ENCODE measurements around the gene SLC6A4.
"Not testable (repeated sequence)": the region's sequence is repeated elsewhere in the genome, so short reads cannot be mapped to it uniquely, and the experiment has no call there.

SLC6A4 gene

GRCh38 chr17:30220414-30220813 is 15.1 kb downstream of the SLC6A4 start:
- in situ Hi-C loops (cut with MboI; ENCODE audit: low sequenced_read_pairs): no loop called here

GRCh38 chr17:30219833-30220232 is 15.7 kb downstream of the SLC6A4 start:
- in situ Hi-C loops (cut with MboI; ENCODE audit: low sequenced_read_pairs): no loop called here

- in situ Hi-C loops (cut with MboI; ENCODE audit: low sequenced_read_pairs): no loop called here
These were observed 16.2 kb downstream of the SLC6A4 start for GRCh38 chr17:30219315-30219714.

GRCh38 chr17:30218799-30219198 is 16.7 kb downstream of the SLC6A4 start:
- in situ Hi-C loops (cut with MboI; ENCODE audit: low sequenced_read_pairs): no loop called here

- in situ Hi-C loops (cut with MboI; ENCODE audit: low sequenced_read_pairs): no loop called here
These were observed 17.7 kb downstream of the SLC6A4 start for GRCh38 chr17:30217746-30218245.

- in situ Hi-C loops (cut with MboI; ENCODE audit: low sequenced_read_pairs): no loop called here
These were observed 18.4 kb downstream of the SLC6A4 start for GRCh38 chr17:30217054-30217453.

DNA sequence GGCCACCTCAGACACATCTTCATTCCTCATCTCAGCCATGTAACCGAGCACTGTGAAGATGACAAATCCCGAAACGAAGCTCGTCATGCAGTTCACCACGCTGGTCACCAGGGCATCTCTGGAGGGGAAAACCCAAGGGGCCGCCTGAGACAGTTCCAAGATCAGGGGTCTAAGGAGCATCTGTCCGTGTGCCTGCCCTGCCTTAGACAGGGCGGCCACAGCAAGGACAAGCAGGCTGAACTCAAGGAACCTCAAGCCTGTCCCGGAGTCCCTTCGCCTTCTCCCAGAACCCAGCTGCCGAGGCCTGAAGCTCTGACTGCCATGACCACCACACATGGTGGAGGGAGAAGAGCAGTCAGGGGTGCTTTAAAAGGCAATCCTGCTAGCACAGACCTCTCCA is 22.7 kb downstream of the SLC6A4 start:
- in situ Hi-C loops (cut with MboI; ENCODE audit: low sequenced_read_pairs): no loop called here

- in situ Hi-C loops (cut with MboI; ENCODE audit: low sequenced_read_pairs): no loop called here
These were observed 24.1 kb downstream of the SLC6A4 start for GRCh38 chr17:30211371-30211770.

GRCh38 chr17:30210901-30211300 is 24.6 kb downstream of the SLC6A4 start:
- in situ Hi-C loops (cut with MboI; ENCODE audit: low sequenced_read_pairs): no loop called here

DNA sequence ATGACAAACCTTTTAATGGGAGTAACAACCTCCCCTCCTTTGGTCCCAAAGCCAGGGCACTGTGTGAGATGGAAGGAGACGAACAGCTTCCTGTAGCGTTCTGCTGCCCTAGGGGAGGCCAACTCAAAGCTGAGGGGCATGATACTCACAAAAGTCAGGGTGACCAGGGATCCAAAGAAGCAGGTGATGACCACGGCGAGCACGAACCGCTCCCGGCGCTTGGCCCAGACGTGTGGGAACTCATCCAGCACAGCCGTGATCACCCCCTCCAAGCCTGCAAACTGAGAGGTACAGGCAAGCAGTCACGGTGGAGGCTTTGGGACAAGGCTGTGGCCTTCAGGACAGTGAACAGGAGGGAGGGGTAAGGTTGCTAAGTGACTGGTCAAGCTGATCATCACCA is 25.1 kb downstream of the SLC6A4 start:
- in situ Hi-C loops (cut with MboI; ENCODE audit: low sequenced_read_pairs): no loop called here

DNA sequence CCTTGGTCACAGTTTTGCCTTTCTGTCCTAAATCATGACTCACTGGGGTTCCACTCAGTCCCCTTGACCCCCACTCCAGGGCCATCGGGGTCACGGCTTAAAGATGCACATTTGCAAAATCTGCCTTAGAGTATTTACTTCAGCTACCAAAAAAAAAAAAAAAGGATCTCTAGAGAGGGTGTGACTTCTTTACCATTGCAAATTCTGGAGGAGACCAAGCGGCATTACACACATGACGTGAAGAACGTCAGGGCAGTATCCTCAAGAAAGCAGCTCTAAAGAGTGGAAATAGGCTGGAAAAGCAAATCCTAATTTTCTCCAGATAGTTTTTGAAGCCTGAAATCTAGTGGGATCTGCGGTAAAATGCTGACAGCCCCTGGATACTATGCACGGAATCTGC is 25.6 kb downstream of the SLC6A4 start:
- in situ Hi-C loops (cut with MboI; ENCODE audit: low sequenced_read_pairs): no loop called here

DNA sequence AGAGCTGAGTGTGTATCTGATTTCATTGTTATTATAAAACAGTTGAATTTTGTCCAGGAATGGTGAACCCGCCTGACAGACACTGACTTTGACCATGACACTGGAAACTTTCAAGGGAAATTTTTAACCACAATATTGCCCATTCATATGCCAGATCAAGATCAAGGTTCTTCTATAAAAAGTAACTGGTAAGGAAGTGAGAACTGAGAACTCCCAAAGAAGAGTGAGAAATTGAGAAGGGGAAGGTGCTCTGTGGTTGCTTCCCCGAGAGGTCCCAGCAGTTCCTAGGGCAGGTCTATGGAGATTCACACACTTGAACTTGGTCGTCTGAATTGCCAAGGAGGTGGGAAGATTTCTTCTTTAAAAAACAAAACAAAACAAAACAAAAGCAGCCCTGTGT is 27.3 kb downstream of the SLC6A4 start:
- in situ Hi-C loops (cut with MboI; ENCODE audit: low sequenced_read_pairs): no loop called here

GRCh38 chr17:30207655-30208054 is 27.8 kb downstream of the SLC6A4 start:
- in situ Hi-C loops (cut with MboI; ENCODE audit: low sequenced_read_pairs): no loop called here

DNA sequence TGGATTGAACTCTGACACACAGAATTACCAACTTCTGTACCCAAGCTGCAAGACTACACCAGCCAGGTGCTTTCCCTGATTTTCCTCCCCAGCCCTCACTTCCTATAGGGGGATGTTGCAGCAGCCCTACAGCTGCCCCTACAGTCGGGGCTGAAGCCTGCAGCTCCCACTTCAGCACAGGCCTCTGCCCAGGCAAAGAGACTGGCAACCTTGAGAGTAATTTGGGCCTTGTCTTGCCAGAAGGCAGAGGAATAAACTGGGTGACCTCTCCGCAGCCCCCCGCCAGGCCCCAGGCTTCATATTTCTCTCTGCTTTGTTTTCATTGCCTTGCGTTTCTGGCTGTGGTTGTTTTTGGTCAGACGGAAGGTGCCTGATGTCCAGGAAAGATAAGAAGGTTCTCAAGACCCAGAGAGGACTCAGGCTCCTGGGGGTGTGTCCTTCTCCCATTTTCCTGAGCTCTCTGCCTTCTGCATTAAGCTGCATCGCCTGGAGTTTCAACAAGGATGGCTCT is 32.0 kb downstream of the SLC6A4 start:
- in situ Hi-C loops (cut with MboI; ENCODE audit: low sequenced_read_pairs): no loop called here

DNA sequence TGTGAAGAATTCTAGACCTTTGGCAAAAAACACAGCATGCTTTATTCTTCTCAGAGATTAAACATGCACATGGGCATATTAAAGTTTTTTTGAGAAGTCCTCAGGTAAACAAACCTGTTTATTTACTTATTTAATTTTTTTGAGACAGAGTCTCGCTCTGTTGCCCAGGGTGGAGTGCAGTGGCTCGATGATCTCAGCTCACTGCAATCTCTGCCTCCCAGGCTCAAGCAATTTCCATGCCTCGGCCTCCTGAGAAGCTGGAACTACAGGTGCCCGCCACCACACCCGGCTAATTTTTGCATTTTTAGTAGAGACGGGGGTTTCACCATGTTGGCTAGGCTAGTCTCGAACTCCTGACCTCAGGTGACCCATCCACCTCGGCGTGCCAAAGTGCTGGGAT is 34.8 kb downstream of the SLC6A4 start:
- in situ Hi-C loops (cut with MboI; ENCODE audit: low sequenced_read_pairs): not testable (repeated sequence)

GRCh38 chr17:30200106-30200505 is 35.4 kb downstream of the SLC6A4 start:
- in situ Hi-C loops (cut with MboI; ENCODE audit: low sequenced_read_pairs): no loop called here

DNA sequence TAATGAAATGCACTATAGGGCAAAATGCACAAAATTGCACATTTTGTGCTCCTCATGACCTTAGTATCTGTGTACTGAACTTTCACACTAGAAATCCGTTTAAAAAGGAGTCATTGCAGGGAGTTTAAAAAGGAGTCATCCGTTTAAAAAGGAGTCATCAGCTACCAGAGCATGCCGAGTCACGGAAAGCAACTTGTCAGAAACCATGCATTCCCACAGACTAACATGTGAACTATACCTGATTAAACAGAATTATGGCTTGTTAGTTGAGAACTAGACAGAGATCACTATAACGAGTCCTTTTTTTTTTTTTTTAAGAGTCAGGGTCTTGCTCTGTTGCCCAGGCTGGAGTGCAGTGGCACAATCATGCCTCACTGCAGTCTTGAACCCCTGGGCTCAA is 35.9 kb downstream of the SLC6A4 start:
- in situ Hi-C loops (cut with MboI; ENCODE audit: low sequenced_read_pairs): no loop called here

DNA sequence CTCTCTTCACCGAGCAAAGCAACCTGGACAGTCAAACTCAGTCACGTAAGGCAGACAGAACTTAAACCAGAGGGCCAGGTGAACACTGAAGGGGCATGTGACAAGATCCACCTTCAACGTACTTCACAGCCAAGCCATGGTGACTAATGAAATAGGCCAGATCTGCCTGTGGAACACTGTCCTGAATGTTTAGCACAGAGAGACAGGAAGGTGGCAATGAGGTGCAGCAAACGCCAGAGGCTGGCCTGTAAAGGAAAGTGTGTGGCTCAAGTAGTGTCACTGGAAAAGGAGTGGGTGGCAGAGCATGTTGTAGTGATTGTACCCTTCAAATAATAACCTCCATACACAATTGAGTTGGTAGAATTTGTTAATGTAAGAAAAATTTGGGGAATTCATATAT is 38.1 kb downstream of the SLC6A4 start:
- in situ Hi-C loops (cut with MboI; ENCODE audit: low sequenced_read_pairs): no loop called here

- in situ Hi-C loops (cut with MboI; ENCODE audit: low sequenced_read_pairs): no loop called here
These were observed 39.0 kb downstream of the SLC6A4 start for GRCh38 chr17:30196504-30196903.

- in situ Hi-C loops (cut with MboI; ENCODE audit: low sequenced_read_pairs): no loop called here
These were observed 44.4 kb downstream of the SLC6A4 start for GRCh38 chr17:30191072-30191471.

DNA sequence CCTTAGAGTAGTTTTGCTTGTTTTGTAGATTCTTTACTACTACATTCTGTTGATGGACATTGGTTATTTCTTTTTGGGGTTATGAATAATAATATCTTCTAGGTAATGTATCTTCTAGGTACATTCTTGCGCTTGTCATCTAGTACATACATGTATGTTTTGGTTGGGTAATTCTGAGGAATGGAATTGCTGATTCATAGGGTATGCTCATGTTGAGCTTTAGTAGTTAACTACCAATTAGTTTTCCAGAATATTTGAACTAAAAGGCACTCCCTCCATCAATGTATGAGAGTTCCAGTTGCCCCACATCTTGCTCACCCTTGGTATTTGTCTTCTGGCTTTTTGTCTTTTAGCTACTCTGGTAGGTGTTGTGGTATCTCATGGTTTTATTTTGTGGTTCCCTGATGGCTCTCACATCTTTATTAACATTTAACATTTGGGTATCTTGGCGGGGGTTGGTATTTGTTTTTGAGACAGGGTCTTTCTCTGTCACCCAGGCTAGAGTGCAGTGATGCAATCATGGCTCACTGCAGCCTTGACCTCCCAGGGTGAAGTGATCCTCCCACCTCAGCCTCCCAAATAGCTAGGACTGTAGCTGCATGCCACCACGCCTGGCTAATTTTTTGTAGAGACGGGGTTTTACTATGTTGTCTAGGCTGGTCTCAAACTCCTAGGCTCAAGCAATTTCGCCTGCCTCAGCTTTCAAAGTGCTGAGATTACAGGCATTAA is 47.1 kb downstream of the SLC6A4 start:
- in situ Hi-C loops (cut with MboI; ENCODE audit: low sequenced_read_pairs): no loop called here

DNA sequence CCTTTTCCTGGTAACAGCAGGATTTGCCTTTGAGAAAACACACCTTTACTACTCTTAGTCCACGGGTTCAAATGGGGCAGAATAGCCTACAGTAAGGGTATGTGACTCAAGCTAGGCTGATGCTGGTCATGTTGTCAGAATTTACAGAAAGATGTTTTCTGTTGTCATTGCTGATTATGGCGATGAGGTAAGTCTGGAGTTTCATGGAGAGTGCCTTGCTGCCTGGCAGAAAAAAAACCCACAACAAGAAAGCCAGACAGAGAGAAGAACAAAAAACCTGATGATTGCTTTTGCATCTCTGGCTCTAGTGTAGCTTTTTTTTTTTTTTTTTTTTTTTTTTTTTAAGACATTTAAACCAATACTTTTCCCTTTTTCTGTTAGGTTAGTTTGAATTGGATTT is 47.9 kb downstream of the SLC6A4 start:
- in situ Hi-C loops (cut with MboI; ENCODE audit: low sequenced_read_pairs): no loop called here

DNA sequence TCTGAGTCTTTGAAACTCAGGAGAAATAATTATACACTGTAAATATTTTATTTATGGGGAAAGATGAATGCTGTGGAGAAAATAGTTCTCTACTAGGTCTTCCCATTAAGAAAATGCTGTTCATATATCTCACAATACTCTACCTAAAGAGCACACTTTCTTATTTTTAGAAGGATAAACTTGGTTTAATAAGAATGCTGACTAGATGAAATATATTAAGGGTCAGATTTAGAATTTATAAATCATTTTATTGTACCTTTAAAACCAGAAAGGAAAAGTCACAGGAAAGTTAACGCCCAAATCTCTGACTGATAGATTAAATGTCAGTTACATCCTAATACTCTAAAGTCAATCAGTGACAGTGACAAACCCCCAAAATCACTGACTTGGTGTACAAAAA is 48.7 kb downstream of the SLC6A4 start:
- in situ Hi-C loops (cut with MboI; ENCODE audit: low sequenced_read_pairs): no loop called here

Data from HL-60/S4 treated with retinoic acid at 250 ng/mL for 4 days and 3 days (cell line).